GM19351 (cell line): ENCODE measurements around the gene IMPA2.
"Not testable (repeated sequence)": the region's sequence is repeated elsewhere in the genome, so short reads cannot be mapped to it uniquely, and the experiment has no call there.

ENCODE experiments used
- ATAC-seq: cut with Tn5 transposase; IDR thresholded peaks from one replicate; pipeline ENCODE4 v1.9.1; 2021; ENCODE audit warnings: mild to moderate bottlenecking, moderate library complexity; ENCODE audit not compliant: unreplicated experiment

The IMPA2 gene

DNA sequence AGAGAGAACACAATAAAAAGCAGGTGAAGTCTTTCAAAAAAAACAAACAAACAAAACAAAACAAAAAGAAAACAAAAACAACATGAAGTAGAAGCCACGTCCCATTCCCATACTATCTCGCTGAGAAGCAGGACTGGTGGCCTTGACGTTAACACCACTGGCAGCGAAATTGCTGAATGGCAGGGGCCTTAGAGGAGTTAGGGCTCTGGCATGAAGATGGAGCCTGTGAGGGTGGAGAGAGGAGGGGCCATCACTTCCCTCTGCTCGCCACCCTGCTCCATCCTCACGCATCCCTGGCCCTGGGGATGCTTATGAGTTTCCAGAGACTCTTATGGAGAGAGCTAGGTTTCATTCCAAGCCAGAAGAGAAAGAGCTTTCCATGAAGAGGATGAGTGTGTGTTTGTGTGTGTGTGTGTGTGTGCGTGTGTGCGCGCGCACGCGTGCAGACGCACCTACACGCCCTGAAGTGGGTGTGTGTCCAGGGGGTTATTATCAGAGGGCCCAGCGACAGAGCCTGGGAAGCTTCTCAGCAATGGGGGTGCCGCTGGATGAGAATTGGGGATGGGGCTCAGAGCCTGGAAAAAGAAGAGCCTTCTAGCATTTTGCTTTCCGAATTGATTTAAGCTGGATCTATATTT lies 20.4 kb upstream of the IMPA2 start:
- ATAC-seq: no peak

- no peak for ATAC-seq
Measured at GRCh38 chr18:11962597-11962996, 18.7 kb upstream of the IMPA2 start.

DNA sequence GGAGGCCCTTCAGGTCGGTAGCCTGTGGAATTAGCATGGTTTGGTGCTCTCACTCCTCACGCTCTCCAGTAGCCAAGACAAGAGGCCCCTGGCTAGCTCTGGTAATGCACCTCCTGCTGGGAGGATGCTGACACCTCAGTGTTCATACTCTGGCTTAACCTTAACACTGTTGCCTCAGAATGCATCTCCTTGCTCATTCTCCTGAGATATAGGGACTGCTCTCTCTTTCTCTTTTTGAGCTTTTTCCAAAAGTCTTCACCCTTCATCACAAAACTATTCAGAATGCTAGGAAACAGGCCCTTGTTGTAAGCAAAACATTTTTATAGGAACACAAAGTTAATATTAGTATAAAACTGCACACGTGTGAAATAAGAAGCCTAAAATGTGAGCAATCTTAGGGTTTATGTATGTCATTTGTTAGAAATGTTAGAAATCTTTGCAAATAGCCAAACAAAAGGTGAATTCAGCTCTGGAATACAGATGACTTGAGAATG lies 17.3 kb upstream of the IMPA2 start:
- no peak for ATAC-seq

GRCh38 chr18:11969904-11970835 lies 11.1 kb upstream of the IMPA2 start:
- no peak for ATAC-seq

GRCh38 chr18:11970836-11971226 lies 10.5 kb upstream of the IMPA2 start:
- not testable (repeated sequence) for ATAC-seq

DNA sequence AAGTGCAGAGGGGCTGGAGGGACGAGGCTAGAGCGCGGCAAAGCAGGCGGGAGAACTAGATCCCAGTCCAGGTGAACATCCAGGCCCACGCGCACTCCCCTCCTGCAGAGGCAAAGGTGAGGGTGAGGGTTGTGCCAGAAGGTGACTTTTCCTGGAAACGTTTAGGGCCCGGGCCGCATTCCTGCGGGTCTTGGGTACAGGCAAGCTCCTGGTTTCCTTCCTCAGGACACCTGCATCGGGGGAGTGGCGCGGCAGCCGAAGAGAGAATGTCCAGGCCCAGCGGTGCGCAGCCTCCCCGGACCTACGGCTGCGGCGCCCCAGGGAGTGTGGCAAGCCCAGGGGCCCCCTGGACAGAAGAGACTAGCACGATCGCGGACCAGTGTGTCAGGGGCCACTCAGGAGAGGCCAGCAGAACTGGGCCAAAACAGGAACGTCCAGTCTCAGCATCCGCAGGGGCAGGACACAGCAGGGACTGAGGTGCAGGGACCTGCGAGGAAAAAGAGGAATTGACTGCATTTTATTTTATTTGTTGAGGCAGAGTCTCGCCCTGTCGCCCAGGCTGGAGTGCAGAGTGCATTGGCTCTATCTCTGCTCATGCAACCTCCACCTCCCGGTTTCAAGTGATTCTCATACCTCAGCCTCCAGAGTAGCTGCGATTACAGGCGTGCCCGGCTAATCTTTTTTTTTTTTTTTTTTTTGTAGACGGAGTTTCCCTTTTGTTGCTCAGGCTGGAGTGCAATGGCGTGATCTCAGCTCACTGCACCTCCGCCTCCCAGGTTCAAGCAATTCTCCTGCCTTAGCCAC lies 8.7 kb upstream of the IMPA2 start:
- ATAC-seq: no peak

- ATAC-seq: no peak
Measured at GRCh38 chr18:11974741-11975325, 6.5 kb upstream of the IMPA2 start.

DNA sequence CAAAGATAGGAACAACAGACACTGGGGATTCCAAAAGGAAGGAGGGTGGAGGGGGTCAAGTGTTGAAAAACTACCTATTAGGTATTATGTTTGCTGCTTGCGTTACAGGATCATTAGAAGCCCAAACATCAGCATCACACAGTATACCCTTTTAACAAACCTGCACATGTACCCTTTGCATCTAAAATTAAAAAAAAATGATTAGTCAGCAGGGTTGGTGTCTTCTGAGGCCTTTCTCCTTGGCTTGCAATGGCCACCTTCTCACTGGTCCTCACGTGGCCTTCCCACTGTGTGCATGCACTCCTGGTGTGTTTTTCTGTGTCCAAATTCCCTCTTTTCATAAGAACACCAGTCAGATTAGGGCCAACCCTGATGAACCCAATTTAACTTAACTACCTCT lies 5.6 kb upstream of the IMPA2 start:
- ATAC-seq: no peak

DNA sequence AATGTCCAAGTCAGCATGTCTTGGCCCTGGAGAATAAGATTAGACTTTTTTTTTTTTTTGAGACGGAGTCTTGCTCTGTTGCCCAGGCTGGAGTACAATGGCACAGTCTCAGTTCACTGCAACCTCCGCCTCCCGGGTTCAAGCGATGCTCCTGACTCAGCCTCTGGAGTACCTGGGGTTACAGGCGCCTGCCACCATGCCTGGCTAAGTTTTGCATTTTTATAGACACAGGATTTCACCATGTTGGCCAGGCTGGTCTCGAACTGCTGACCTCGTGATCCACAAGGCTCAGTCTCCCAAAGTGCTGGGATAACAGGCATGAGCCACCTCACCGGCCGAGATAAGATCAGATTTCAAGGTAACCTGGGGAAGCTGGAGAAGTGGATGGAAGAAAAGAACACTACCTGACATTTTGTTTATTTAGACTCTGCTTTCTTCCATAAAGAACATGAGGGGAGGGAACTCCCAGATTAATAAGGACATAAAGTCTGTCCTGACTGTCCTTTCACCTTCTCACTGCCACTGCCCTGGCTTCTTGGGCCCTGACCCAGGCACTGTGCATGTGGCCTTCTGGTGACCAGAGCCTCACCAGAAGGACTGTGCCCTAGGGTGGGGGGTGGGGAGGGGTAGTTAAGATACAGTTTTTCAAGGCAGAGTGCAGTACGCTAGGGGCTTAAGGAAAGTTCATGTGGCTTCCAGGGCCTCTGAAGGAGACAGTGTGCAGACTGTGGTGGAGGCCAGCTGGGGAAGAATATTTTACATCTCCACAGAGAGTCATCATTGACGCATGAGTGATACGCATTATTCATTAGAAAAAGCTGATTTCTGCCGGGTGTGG lies 4.8 kb upstream of the IMPA2 start:
- no peak for ATAC-seq

- ATAC-seq: no peak
Measured at GRCh38 chr18:11977153-11977466, 4.2 kb upstream of the IMPA2 start.

DNA sequence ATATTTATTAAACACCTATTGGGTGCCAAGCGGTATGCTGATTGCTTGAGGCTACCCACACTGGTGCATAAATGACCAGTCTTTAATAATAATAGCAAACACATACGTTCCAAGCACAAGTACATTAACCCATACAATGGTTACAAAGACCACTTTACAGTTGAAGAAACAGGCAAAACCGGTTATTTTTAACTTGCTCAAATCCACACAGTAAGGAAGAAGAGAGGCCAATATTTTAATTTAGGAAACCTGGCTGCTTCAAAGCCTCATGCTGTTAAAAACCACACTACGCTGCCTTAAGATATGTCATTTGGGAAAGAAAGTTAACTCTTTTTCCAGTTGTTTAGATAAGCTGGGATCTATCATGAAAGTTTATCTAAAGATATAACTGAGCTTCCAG lies 2.4 kb upstream of the IMPA2 start:
- ATAC-seq: no peak

- ATAC-seq: no peak
Measured at GRCh38 chr18:11980163-11980493, 1.2 kb upstream of the IMPA2 start.

DNA sequence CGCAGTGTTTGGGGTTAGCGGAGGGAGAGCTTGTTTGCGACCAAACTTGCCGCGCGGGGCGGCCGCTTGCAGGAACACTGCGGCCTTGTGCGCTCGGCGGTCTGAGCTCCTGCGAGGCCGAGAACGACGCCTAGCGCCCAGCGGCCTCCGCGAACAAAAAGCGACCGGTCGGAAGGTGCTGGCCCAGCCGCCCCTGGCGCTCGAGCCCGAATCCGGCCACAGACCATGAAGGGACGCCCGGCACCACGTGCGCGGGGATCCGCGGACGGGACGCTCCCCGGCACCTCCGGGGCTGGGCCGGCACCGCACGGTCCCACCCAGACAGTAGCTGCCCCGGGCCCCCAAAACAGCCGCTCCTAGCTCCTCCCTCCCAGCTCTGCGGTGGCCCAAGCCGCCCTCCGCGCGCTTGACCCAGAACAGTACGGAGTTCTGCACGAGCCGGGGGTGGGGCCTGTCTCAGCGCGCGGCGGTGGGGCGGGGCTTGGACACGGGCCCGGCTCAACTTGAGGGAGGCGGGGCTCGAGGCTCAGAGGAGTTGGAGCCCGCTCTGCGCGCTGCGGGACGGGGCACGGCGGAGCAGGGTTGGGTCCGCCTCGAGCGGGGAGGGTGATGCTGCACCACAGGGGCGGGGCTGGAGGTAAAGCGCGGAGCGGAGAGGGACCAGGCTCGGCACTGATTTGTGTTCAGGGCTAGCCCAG lies 664 bp upstream of the IMPA2 start:
- ATAC-seq: peak; percentile 86

- peak; percentile 13 for ATAC-seq
Measured at GRCh38 chr18:11981543-11982366, 448 bp downstream of the IMPA2 start.

DNA sequence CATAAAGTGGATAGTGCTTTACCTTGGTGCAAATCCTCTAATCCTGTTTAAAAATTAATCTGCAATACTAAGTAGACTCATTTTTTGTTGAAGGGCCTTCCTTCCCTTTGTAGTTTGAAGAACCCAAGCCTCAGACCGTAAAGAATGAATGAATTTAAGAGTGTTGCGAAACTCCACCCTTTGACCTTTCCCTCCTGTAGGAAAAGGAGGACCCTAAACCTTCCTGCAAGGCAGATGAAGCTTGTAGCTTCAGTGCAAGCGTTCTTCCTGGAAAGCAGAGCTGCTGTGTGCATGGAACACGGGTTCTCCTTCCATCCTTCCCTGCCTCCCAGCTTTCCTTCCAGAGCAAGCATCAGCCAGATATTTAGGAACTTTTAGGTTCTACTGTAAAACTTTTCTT lies 1.7 kb downstream of the IMPA2 start:
- no peak for ATAC-seq

GRCh38 chr18:11983592-11983991 lies 2.3 kb downstream of the IMPA2 start:
- no peak for ATAC-seq

DNA sequence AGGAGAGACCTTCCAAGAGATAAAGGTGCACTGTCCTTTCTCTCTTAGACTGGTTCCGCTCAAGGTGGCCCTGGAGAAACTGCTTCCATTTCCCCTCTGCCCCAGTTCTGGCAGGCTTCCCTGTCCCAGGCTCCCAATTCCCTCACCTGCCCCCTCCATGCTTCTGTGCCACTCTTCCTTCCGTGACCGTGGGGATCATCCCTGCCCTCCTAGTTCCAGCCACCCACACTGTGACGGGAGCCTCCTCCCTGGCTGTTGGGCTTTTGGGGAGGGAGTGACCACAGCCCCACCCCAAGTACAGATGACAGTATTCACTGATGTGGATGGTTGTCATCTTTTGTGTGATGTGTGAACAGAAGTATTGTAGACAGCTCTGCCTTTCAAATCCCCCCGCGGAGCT lies 2.8 kb downstream of the IMPA2 start:
- ATAC-seq: no peak

DNA sequence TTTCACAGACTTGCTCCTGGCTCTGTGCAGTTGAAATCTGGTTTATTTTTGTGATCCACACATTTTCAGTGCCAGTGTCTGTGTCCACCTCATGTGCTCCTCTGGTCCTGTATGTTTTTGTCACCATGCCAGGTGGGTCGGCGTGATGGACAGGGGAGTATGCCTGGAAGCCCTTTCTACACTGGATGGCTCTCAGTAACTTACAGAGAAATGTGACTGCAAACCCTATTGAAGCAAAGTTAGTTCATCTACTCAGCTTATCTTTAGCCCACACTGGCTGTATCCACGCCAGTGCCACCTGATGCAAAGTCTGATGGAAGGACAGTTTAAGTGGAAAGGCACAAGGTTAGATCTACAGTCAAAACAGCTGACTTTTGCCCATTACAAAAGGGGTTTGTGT lies 4.3 kb downstream of the IMPA2 start:
- no peak for ATAC-seq

- ATAC-seq: no peak
Measured at GRCh38 chr18:11986061-11986460, 4.8 kb downstream of the IMPA2 start.
